HG03565 (cell line): ENCODE results near the gene TMEM232.
"Not testable (repeated sequence)": the region's sequence is repeated elsewhere in the genome, so short reads cannot be mapped to it uniquely, and the experiment has no call there.

ENCODE experiments used
- ATAC-seq: cut with Tn5 transposase; IDR thresholded peaks from one replicate; pipeline ENCODE4 v1.9.1; 2021; ENCODE audit warnings: mild to moderate bottlenecking, moderate library complexity; ENCODE audit not compliant: unreplicated experiment

TMEM232 gene

DNA sequence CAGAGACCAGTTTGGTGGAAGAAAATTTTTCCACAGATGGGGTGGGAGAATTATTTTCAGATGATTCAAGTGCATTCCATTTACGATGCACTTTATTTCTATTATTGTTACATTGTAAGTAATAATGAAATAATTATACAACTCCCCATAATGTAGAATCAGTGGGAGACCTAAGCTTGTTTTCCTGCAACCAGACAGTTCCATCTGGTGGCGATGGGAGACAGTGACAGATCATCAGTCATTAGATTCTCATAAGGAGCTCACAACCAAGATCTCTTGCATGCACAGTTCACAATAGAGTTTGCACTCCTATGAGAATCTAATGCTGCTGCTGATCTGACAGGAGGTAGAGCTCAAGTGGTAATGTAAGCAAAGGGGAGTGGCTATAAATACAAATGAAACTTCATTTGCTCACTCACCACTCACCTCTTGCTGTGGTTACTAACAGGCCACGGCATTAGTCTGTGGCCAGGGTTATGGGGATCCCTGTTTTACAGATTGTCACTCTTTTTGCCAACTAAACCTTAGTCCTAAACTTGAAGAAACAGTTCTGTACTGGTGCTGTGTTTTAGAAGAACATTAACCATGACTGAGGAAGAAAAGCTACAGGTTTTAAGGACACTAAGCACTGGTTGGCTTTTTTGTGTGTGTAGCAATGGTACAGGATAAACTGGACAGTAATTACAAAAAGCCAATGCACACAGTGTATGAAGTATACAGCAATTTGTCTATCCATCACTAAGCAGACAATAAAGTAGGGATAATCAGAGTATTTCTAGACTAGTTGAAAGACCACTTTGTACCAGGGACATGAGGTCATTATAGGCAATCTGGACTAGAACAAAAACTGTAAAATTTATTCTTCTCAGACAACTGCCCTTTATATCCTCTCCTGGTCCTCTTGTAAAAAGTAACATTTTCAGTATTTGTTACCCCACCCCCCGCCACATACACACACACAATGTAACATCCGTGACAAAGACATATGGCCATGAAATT, 9.9 kb downstream of the TMEM232 start:
- peak; percentile 99 for ATAC-seq

DNA sequence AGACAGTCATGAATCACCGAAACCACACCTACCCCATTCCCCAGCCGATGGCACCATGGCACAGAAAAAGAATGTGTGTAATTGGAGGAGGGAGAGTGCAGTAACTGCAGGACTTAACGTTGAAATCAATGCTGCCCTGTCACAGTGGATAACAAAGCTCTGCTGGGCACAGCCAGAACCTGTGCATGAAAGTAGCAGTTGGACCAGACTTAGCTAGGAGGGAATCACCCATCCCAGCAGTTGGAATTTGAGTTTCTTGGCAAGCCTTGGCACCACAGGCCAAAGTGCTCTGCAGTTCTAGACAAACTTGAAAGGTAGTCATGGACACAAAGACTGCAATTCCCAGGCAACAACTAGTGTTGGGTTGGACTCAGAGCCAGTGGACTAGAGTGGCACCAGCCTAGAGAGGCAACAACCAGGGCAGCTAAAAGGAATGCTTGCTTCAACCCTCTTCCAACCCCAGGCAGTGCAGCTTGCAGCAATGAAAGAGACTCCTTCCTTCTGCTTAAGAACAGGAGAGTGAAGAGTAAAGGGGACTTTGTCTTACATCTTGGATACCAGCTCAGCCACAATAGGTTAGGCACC, 19.1 kb downstream of the TMEM232 start:
- ATAC-seq: no peak

DNA sequence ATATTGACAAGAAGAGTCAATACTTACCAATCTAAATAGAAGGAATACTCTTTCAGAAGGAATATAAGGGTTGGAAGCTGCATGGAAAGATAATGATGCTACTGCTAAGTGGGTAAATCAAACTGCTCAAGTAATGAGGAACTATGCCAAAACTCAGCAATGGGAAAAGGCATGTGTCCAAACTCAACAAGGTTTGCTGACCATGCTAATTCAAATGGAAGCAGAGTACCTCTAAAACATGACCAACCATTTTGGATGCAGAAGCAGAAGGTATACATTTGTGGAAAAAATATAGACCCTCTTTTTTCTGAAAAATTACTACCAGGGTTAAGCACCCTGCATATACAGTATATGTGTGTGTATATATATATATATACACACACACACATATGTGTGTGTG, 21.1 kb downstream of the TMEM232 start:
- no peak for ATAC-seq

DNA sequence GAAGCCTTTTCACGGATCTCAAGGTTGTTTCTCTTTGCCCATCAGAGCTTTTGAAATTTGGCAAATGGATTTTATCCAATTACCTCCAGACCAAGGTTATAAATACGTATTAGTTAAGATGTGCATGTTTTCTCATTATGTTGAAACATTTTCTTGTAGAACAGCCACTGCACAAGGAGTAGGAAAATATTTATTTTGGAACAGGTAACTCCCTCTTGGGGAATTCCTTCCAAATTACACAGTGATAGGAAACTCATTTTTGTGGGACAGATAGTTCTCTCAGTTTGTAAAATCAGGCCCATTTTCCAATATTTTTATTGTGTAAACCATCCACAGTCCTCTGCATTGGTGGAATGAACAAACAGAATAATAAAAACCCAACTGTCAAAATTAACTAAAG, 23.0 kb downstream of the TMEM232 start:
- ATAC-seq: no peak

GRCh38 chr5:110702704-110703103, 23.8 kb downstream of the TMEM232 start:
- no peak for ATAC-seq

- no peak for ATAC-seq
Measured at GRCh38 chr5:110702300-110702699, 24.2 kb downstream of the TMEM232 start.

DNA sequence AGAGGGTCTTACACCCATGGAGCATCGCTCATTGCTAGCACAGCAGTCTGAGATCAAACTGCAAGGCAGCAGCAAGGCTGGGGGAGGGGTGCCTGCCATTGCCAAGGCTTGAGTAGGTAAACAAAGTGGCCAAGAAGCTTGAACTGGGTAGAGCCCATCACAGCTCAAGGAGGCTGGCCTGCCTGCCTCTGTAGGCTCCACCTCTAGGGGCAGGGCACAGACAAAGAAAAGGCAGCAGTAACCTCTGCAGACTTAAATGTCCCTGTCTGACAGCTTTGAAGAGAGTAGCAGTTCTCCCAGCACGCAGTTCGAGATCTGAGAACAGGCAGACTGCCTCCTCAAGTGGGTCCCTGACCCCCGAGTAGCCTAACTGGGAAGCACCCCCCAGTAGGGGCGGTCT, 33.8 kb downstream of the TMEM232 start:
- ATAC-seq: not testable (repeated sequence)

DNA sequence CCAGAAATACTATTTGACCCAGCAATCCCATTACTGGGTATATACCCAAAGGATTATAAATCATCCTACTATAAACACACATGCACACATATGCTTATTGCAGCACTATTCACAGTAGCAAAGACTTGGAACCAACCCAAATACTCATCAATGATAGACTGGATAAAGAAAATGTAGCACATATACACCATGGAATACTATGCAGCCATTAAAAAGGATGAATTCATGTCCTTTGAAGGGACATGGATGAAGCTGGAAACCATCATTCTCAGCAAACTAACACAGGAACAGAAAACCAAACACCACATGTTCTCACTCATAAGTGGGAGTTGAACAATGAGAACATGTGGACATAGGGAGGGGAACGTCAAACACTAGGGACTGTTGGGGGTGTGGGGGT, 35.9 kb downstream of the TMEM232 start:
- ATAC-seq: not testable (repeated sequence)

DNA sequence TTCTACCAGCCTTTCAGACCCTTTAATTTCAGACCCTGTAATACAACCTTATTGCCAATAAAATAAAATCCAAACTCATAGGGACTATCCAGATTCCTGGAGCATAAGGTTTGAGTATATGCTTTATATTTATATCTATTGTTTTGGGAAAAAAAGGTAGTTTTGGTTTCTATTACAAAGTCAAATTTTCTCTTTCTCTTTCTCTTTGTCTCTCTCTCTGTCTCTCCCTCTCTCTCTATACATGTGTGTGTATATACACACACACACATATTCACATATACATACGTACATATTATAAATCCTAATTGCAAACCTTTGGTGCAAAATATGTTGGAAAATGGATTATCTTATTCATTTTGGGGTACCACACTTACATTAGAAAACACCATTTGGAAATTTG, 39.0 kb downstream of the TMEM232 start:
- ATAC-seq: no peak

GRCh38 chr5:110686270-110686669, 40.2 kb downstream of the TMEM232 start:
- ATAC-seq: no peak

DNA sequence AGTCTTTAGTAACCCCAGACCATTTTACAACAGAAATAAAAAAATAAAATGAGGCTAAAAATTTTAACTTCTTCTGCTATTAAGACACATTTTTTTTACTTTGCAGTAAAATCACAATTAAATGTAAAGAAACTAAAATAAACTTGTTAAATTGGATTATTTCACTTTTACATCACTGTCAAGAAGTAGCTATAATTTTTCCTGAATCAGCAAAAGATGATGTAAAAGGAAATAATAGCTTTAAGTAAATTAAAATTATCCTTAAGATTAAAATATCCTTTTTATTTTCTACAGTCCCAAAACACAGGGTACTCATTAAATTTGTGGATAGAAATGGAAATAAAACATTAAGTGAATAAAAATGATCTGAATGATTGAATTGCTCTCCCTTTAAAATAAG, 44.5 kb downstream of the TMEM232 start:
- no peak for ATAC-seq

- ATAC-seq: no peak
Measured at GRCh38 chr5:110681109-110681508, 45.4 kb downstream of the TMEM232 start.

DNA sequence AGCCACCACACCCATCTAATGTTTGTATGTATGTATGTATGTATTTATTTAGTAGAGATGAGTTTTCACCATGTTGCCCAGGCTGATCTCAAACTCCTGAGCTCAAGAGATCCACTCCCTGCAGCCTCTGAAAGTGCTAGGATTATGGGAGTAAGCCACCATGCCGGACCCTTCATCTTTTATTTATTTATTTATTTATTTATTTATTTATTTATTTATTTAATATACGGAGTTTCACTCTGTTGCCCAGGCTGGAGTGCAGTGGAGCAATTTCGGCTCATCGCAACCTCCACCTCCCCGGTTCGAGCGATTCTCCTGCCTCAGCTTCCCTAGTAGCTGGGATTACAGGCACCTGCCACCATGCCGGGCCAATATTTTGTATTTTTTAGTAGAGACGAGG, 49.9 kb downstream of the TMEM232 start:
- ATAC-seq: not testable (repeated sequence)

DNA sequence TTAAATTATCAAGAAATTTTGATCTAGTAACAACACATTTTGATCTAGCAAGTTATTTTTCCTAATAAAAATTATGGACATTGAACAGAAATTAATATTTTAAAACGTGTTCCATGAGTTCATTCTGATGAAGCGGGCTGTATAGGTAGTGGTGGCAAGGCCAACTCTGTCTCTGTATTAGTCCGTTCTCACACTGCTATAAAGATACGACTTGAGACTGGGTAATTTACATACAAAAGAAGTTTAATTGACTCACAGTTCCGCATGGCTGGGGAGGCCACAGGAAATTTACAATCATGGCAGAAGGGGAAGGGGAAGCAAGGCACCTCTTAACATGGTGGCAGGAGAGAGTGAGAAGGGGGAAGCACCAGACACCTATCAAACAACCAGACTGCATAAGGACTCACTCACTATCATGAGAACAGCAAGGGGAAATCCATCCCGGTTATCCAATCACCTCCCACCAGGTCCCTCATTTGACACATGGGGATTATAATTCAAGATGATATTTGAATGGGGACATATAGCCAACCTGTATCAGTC, 61.2 kb downstream of the TMEM232 start:
- ATAC-seq: peak; percentile 44

GRCh38 chr5:110663525-110663924, 62.9 kb downstream of the TMEM232 start:
- ATAC-seq: peak; percentile 83

- ATAC-seq: no peak
Measured at GRCh38 chr5:110658006-110658405, 68.5 kb downstream of the TMEM232 start.

DNA sequence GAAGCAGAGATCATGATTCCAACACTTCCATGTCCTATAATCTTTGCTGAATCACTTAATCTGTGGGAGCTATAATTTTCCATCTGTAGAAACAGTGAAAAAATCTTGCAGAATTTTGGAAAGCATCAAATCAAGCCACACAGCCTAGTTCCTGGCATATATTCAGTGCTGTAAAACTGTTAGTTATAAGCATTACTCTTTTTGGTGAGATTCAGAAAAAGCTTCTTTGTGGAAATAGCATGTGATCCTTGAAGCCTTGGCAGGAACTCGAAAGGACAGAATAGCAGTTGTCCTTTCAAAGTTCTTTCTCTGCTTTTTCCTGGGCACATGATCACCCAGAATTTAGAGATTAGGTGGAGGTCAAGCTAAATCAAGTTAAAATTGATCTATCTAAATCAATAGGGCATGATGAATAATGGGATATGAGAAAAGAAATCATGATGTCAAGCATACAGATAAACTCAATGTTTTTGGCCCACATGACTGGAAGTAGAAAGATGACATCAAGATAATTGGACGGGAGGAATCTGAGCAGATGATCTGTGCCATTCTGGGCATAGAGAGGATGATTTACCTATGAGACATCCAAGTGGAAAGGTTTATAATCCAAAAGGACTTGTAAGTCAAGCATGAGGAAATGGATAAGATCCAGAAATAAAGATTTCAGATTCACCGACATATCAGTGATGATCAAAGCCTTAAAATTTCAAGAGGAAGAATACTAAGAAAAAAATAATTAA, 73.1 kb downstream of the TMEM232 start:
- ATAC-seq: no peak

DNA sequence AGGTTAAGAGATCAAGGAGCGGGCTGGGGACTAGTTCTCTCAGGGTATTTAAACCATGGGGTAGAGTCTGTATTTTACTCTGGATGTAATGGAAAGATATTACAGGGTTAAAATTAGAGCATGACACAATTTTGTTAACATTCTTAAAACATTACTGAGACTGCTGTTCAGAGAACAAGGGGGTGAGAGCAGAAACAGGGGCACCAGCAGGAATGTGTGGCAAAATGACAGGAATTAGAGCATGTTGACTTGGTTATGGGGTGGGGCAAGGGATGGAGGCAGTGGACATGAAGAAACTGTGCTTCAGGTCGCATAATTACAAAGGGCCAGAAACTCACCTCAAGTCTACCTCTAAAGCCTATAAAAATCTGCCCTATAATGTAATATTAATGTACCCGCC, 75.0 kb downstream of the TMEM232 start:
- no peak for ATAC-seq

DNA sequence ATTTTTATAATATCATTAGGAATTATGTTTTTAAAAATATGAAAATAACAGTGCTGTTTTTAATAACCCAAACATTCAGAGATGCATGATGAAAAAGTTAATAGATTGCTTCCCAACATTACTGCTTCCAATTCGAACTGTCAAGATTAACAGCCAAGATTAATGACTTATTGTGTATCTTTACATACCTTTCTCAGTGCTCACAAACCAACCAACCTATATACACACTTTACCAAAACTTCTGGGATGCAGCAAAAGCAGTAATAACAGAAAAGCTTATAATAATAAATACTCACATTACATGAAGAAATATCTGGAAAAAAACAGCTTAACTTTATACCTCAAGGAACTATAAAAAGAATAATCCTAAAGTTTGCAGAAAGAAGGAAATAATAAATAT, 82.1 kb downstream of the TMEM232 start:
- no peak for ATAC-seq

GRCh38 chr5:110638970-110639902, 87.2 kb downstream of the TMEM232 start:
- ATAC-seq: no peak
